Panc1 (cell line): ENCODE data around the gene NINJ2. TPM values are rescaled to one million over a fixed set of nuclear protein-coding genes. Genes with fewer than 3 reads are reported as not detected.

Experiments
- ATAC-seq: fragments of 200-7000 bp; cut with Tn5 transposase; 2 replicates; pipeline ENCODE4 v1.9.1; 2020; ENCODE audit warnings: mild to moderate bottlenecking, moderate library complexity
- BruUV-seq: library from RNA; stranded (reverse); fragments of 400-500 nt; replicated peaks from 2 replicates; lab custom pipeline; 2021; lab: Mats Ljungman, UMichigan
- CTCF ChIA-PET: fragments of 300-600 bp; sonication (Branson Sonifier 250); formaldehyde crosslinking; loops from one replicate; lab custom pipeline; 2022; ENCODE audit warnings: antibody characterized with exemption; lab: Charles Lee
- POLR2A ChIA-PET: fragments of 300-600 bp; sonication (Branson Sonifier 250); formaldehyde crosslinking; loops from one replicate; lab custom pipeline; 2022; ENCODE audit warnings: antibody characterized with exemption; lab: Charles Lee
- DNase-seq: peaks from one replicate; pipeline ENCODE4 v3.0.0-alpha.2; 2010; ENCODE audit warnings: low read depth, low spot score
- H3K27ac ChIP-seq: 2 replicates; pipeline ENCODE4 v1.5.1; 2011; ENCODE audit warnings: mild to moderate bottlenecking, low read length, inconsistent platforms
- H3K27me3 ChIP-seq: fragments of 200-500 bp; sonication (Bioruptor generic); 2 replicates; pipeline ENCODE4 v1.6.0; 2014; ENCODE audit warnings: low read length, inconsistent platforms; ENCODE audit not compliant: control insufficient read depth, insufficient read depth
- H3K36me3 ChIP-seq: fragments of 200-500 bp; sonication (Bioruptor generic); 2 replicates; pipeline ENCODE4 v1.5.1; 2014; ENCODE audit warnings: inconsistent platforms, mild to moderate bottlenecking, low read length, moderate library complexity; ENCODE audit not compliant: control insufficient read depth, insufficient read depth
- H3K4me1 ChIP-seq: 2 replicates; pipeline ENCODE4 v1.5.1; 2011; ENCODE audit warnings: inconsistent platforms, mild to moderate bottlenecking, low read length, moderate library complexity; ENCODE audit not compliant: control insufficient read depth, insufficient read depth
- H3K4me3 ChIP-seq, 2 experiments: 2 replicates each; pipeline ENCODE4 v1.5.1; 2011 to 2012; ENCODE audit warnings: low read depth in 2 of 2, low read length in 2 of 2, mild to moderate bottlenecking in 2 of 2, inconsistent platforms in 1 of 2, moderate library complexity in 1 of 2
- H3K9me3 ChIP-seq: fragments of 200-500 bp; sonication (Bioruptor generic); 2 replicates; pipeline ENCODE4 v1.5.1; 2014; ENCODE audit warnings: low read depth, mild to moderate bottlenecking, inconsistent platforms, low read length, moderate library complexity; ENCODE audit not compliant: control insufficient read depth, insufficient read depth
- POLR2AphosphoS5 ChIP-seq: IDR thresholded peaks from 2 replicates; pipeline ENCODE4 v1.6.1; 2012; ENCODE audit warnings: mild to moderate bottlenecking, low read depth, low read length, moderate library complexity
- SIN3A ChIP-seq: IDR thresholded peaks from 2 replicates; pipeline ENCODE4 v1.6.1; 2012; ENCODE audit warnings: low read depth, mild to moderate bottlenecking, low read length, moderate library complexity, borderline replicate concordance; ENCODE audit not compliant: insufficient read depth
- TCF7L2 ChIP-seq: IDR thresholded peaks from 2 replicates; pipeline ENCODE4 v1.6.1; 2011; ENCODE audit warnings: mild to moderate bottlenecking, low read depth, low read length, inconsistent platforms
- in situ Hi-C: cut with HindIII; loops from 2 replicates; pipeline ENCODE4 v1.10.0; 2016; ENCODE audit warnings: low sequenced_read_pairs, low pct_unique_long_range_greater_than_20kb
- intact Hi-C: fragments of 100-400 bp; cut with micrococcal nuclease; formaldehyde crosslinking; loops from one replicate; pipeline ENCODE4 v1.10.0; 2022; ENCODE audit not compliant: unreplicated experiment
- total RNA-seq: library from RNA; stranded (reverse); gene quantifications from one replicate; pipeline ENCODE4 v1.2.1, GENCODE V29; 2021; ENCODE audit not compliant: unreplicated experiment
- TF ChIP-seq, protein P1 (sequence below): fragments of 450-650 bp; IDR thresholded peaks from 2 replicates; pipeline ENCODE4 v1.5.1; 2017; ENCODE audit warnings: mild to moderate bottlenecking
- TF ChIP-seq, protein P2 (sequence below), 2 experiments: IDR thresholded peaks; 2 replicates each; pipeline ENCODE4 v1.6.1; 2011 to 2012; ENCODE audit warnings: low read depth in 2 of 2, control low read depth in 1 of 2, low read length in 1 of 2, mild to moderate bottlenecking in 1 of 2, moderate library complexity in 1 of 2; ENCODE audit not compliant: insufficient read depth in 1 of 2

Gene NINJ2
- total RNA-seq, 1 experiment from 2014 or later, result 1.9 TPM

DNA sequence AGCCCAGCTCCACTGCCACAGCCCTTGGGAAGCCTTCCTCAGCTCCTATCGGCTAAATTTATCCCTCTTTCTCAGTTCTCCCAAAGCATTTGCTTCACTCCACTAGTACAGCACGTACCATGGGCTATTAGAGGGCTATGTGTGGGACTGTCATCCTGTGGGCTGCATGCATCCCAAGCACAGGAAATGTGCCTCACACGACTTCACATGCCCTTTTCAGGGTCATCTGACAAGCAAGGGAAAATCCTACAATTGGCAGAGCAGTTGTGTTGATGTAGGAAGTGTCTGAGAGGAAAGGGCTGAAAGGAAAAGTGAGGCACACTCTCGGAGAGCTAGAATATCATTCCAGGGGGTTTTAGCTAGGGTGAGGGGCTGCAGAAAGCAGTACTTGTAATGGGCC, 47.6 kb downstream of the NINJ2 start:
- H3K27me3 ChIP-seq, result no peaks in the 10 kb centered on the region
- peaks cover 7% of the 10 kb centered on the region for H3K4me1 ChIP-seq
- ChIA-PET POLR2A (no interaction called here), CTCF (no interaction called here)
- no peak for ATAC-seq
- TF ChIP-seq, protein P1, sequence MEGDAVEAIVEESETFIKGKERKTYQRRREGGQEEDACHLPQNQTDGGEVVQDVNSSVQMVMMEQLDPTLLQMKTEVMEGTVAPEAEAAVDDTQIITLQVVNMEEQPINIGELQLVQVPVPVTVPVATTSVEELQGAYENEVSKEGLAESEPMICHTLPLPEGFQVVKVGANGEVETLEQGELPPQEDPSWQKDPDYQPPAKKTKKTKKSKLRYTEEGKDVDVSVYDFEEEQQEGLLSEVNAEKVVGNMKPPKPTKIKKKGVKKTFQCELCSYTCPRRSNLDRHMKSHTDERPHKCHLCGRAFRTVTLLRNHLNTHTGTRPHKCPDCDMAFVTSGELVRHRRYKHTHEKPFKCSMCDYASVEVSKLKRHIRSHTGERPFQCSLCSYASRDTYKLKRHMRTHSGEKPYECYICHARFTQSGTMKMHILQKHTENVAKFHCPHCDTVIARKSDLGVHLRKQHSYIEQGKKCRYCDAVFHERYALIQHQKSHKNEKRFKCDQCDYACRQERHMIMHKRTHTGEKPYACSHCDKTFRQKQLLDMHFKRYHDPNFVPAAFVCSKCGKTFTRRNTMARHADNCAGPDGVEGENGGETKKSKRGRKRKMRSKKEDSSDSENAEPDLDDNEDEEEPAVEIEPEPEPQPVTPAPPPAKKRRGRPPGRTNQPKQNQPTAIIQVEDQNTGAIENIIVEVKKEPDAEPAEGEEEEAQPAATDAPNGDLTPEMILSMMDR, result no peak
- TF ChIP-seq TCF7L2 (no peak), SIN3A (no peak), POLR2AphosphoS5 (no peak)
- TF ChIP-seq, protein P2, sequence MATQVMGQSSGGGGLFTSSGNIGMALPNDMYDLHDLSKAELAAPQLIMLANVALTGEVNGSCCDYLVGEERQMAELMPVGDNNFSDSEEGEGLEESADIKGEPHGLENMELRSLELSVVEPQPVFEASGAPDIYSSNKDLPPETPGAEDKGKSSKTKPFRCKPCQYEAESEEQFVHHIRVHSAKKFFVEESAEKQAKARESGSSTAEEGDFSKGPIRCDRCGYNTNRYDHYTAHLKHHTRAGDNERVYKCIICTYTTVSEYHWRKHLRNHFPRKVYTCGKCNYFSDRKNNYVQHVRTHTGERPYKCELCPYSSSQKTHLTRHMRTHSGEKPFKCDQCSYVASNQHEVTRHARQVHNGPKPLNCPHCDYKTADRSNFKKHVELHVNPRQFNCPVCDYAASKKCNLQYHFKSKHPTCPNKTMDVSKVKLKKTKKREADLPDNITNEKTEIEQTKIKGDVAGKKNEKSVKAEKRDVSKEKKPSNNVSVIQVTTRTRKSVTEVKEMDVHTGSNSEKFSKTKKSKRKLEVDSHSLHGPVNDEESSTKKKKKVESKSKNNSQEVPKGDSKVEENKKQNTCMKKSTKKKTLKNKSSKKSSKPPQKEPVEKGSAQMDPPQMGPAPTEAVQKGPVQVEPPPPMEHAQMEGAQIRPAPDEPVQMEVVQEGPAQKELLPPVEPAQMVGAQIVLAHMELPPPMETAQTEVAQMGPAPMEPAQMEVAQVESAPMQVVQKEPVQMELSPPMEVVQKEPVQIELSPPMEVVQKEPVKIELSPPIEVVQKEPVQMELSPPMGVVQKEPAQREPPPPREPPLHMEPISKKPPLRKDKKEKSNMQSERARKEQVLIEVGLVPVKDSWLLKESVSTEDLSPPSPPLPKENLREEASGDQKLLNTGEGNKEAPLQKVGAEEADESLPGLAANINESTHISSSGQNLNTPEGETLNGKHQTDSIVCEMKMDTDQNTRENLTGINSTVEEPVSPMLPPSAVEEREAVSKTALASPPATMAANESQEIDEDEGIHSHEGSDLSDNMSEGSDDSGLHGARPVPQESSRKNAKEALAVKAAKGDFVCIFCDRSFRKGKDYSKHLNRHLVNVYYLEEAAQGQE (IDR thresholded peaks at IDR 0.05; ENCODE audit: insufficient read depth in 1 of 2, low read depth in 2 of 2, low read length in 1 of 2), result no peak
- H3K27ac ChIP-seq, result peak overlapping the region; percentile 81
- no peaks in the 10 kb centered on the region for H3K36me3 ChIP-seq
- in situ Hi-C loops, result no loop called here
- H3K9me3 ChIP-seq, result no peaks in the 10 kb centered on the region
- H3K4me3 ChIP-seq, result no peak overlapping the region
- no peak for DNase-seq
- intact Hi-C loops, result no loop called here
- no TSS peak for BruUV-seq

DNA sequence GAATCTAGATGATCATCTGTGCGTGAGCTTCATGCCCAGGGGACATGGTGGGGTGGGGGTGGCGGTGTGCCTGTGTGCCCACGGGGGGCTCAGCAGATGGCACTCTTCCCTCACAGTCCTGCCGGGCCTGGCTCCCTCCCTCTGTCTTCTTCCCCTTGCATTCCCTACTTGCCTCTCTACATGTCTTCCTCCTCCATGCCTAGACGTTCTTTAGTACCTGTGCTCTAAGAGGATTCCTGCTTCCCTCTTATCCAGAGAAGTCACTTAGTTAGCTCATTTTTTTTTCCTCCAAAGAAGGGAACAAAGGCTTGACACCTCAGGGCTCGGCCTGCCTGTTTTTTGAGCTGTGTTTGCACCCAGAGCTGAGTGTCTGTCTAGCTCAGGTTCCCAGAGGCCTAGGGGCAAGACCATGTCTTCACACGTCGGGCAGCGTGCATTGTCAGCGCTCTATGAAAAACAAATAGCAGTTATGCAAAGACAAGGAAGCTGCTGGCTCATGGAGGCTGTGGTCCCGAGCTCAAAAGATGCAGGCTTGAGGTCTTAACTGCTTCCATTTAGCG, 48.8 kb downstream of the NINJ2 start:
- intact Hi-C loops, result no loop called here
- DNase-seq, result no peak
- peak; percentile 73 for ATAC-seq

More for the DNA sequence above, 48.8 kb downstream of the NINJ2 start:
- Histone ChIP-seq H3K4me3 (no peak overlapping the region), H3K36me3 (no peaks in the 10 kb centered on the region), H3K9me3 (no peaks in the 10 kb centered on the region), H3K27ac (peak overlapping the region; percentile 74), H3K27me3 (no peaks in the 10 kb centered on the region), H3K4me1 (peaks cover 13% of the 10 kb centered on the region)
- TF ChIP-seq, protein P2 (IDR thresholded peaks at IDR 0.05; ENCODE audit: insufficient read depth in 1 of 2, low read depth in 2 of 2, low read length in 1 of 2), result no peak
- TF ChIP-seq, protein P1, result peak; percentile 64; the same call in 1 of the 2 replicates
- no peak for TF ChIP-seq SIN3A
- ChIA-PET POLR2A (interaction anchor here (0.6 kb wide), 1 partner anchor 158 kb away, joined by 3 read pairs; no protein-coding TSS in a partner anchor), CTCF (interaction anchor here (0.6 to 1.5 kb wide), 4 partner anchors 135 to 201 kb away, joined by 3 to 14 read pairs (median 5); partner anchors contain the start of gene WNK1)
- in situ Hi-C loops, result no loop called here
- no TSS peak for BruUV-seq
